GM12878 (cell line): ENCODE measurements around the gene PCK2.

Experiments used
- CTCF ChIP-seq, 3 experiments: IDR thresholded peaks in 2 of 3; conservative IDR thresholded peaks in 1 of 3; 2 replicates each; pipeline ENCODE4 v1.5.1; 2011; ENCODE audit warnings: low read depth in 3 of 3, low read length in 3 of 3, mild to moderate bottlenecking in 3 of 3, control low read depth in 2 of 3, moderate library complexity in 2 of 3, inconsistent platforms in 1 of 3, mixed read lengths in 1 of 3; ENCODE audit not compliant: control insufficient read depth in 2 of 3, insufficient read depth in 1 of 3; ENCODE audit errors: extremely low read depth in 1 of 3
- IRF3 ChIP-seq: fragments of 450-650 bp; IDR thresholded peaks from 2 replicates; pipeline ENCODE4 v1.6.1; 2014; ENCODE audit warnings: mild to moderate bottlenecking
- NR2C2 ChIP-seq: IDR thresholded peaks from 2 replicates; pipeline ENCODE4 v1.6.1; 2011; ENCODE audit warnings: borderline replicate concordance, low read depth; ENCODE audit not compliant: control insufficient read depth, insufficient read length
- POLR2A ChIP-seq: IDR thresholded peaks from 2 replicates; pipeline ENCODE4 v1.6.1; 2011; ENCODE audit warnings: low read depth, mild to moderate bottlenecking, low read length
- POLR2AphosphoS2 ChIP-seq: IDR thresholded peaks from 2 replicates; pipeline ENCODE4 v1.6.1; 2011; ENCODE audit warnings: low read depth, mild to moderate bottlenecking, low read length, improper control_type of control experiment, moderate library complexity
- POLR2AphosphoS5 ChIP-seq: IDR thresholded peaks from 2 replicates; pipeline ENCODE4 v1.6.1; 2011; ENCODE audit warnings: mild to moderate bottlenecking, low read length, inconsistent platforms
- RB1 ChIP-seq: fragments of 450-650 bp; formaldehyde crosslinking; IDR thresholded peaks from 2 replicates; pipeline ENCODE4 v1.6.1; 2017; ENCODE audit warnings: mild to moderate bottlenecking, borderline replicate concordance
- SIX5 ChIP-seq: IDR thresholded peaks from 2 replicates; pipeline ENCODE4 v1.6.1; 2011; ENCODE audit warnings: mild to moderate bottlenecking, low read depth, low read length, moderate library complexity; ENCODE audit not compliant: severe bottlenecking
- TF ChIP-seq, protein P1 (sequence below): IDR thresholded peaks from 2 replicates; pipeline ENCODE4 v1.6.1; 2012; ENCODE audit warnings: low read depth, low read length, improper control_type of control experiment
- TF ChIP-seq, protein P2 (sequence below): IDR thresholded peaks from 2 replicates; pipeline ENCODE4 v1.6.1; 2011; ENCODE audit warnings: low read depth, mild to moderate bottlenecking, low read length, moderate library complexity, borderline replicate concordance; ENCODE audit errors: extremely low read depth

- TF ChIP-seq, protein P1, sequence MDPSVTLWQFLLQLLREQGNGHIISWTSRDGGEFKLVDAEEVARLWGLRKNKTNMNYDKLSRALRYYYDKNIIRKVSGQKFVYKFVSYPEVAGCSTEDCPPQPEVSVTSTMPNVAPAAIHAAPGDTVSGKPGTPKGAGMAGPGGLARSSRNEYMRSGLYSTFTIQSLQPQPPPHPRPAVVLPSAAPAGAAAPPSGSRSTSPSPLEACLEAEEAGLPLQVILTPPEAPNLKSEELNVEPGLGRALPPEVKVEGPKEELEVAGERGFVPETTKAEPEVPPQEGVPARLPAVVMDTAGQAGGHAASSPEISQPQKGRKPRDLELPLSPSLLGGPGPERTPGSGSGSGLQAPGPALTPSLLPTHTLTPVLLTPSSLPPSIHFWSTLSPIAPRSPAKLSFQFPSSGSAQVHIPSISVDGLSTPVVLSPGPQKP = no peak
- TF ChIP-seq, protein P2, sequence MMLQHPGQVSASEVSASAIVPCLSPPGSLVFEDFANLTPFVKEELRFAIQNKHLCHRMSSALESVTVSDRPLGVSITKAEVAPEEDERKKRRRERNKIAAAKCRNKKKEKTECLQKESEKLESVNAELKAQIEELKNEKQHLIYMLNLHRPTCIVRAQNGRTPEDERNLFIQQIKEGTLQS = no peak
- no peak for TF ChIP-seq CTCF (IDR thresholded peaks at IDR 0.05 in 2 of 3, conservative IDR thresholded peaks at IDR 0.05 in 1 of 3; ENCODE audit: control insufficient read depth in 2 of 3, extremely low read depth in 1 of 3, insufficient read depth in 1 of 3, low read depth in 3 of 3, low read length in 3 of 3)
- TF ChIP-seq POLR2A = no peak
- TF ChIP-seq IRF3 = no peak
- TF ChIP-seq NR2C2 = no peak
- no peak for TF ChIP-seq RB1
- no peak for TF ChIP-seq SIX5
- no peak for TF ChIP-seq POLR2AphosphoS5
- TF ChIP-seq POLR2AphosphoS2 = no peak
Observed at GRCh38 chr14:24059841-24060388, 34.2 kb upstream of the PCK2 start.
